ENCODE measurements around the gene TMEFF2.

The TMEFF2 gene

GRCh38 chr2:191957996-191958860, 236.5 kb downstream of the TMEFF2 start:
- DNase-seq, result no peak

GRCh38 chr2:191954451-191954850, 240.3 kb downstream of the TMEFF2 start:
- DNase-seq, result no peak

GRCh38 chr2:191952515-191953270, 242.0 kb downstream of the TMEFF2 start:
- no peak for DNase-seq

- DNase-seq, result no peak
Measured at GRCh38 chr2:191951832-191952231, 242.9 kb downstream of the TMEFF2 start.

GRCh38 chr2:191951376-191951775, 243.4 kb downstream of the TMEFF2 start:
- DNase-seq, result no peak

GRCh38 chr2:191950132-191950874, 244.4 kb downstream of the TMEFF2 start:
- DNase-seq, result no peak

- no peak for DNase-seq
Measured at GRCh38 chr2:191947235-191947634, 247.5 kb downstream of the TMEFF2 start.

- no peak for DNase-seq
Measured at GRCh38 chr2:191946471-191947182, 248.1 kb downstream of the TMEFF2 start.

- DNase-seq, result no peak
Measured at GRCh38 chr2:191945623-191946022, 249.1 kb downstream of the TMEFF2 start.

GRCh38 chr2:191942739-191943103, 252.0 kb downstream of the TMEFF2 start:
- no peak for DNase-seq

GRCh38 chr2:191942090-191942738, 252.5 kb downstream of the TMEFF2 start:
- DNase-seq, result no peak

GRCh38 chr2:191941376-191941929, 253.3 kb downstream of the TMEFF2 start:
- no peak for DNase-seq

GRCh38 chr2:191938779-191939178, 256.0 kb downstream of the TMEFF2 start:
- no peak for DNase-seq

- no peak for DNase-seq
Measured at GRCh38 chr2:191936882-191937405, 257.8 kb downstream of the TMEFF2 start.

GRCh38 chr2:191935247-191935646, 259.5 kb downstream of the TMEFF2 start:
- no peak for DNase-seq

GRCh38 chr2:191933307-191934105, 261.2 kb downstream of the TMEFF2 start:
- DNase-seq, result no peak

GRCh38 chr2:191932286-191932685, 262.4 kb downstream of the TMEFF2 start:
- DNase-seq, result no peak

- no peak for DNase-seq
Measured at GRCh38 chr2:191931329-191931728, 263.4 kb downstream of the TMEFF2 start.

GRCh38 chr2:191930205-191930604, 264.5 kb downstream of the TMEFF2 start:
- no peak for DNase-seq

GRCh38 chr2:191929288-191929687, 265.4 kb downstream of the TMEFF2 start:
- DNase-seq, result no peak

- no peak for DNase-seq
Measured at GRCh38 chr2:191927991-191928390, 266.7 kb downstream of the TMEFF2 start.
